G401 (cell line): ENCODE results near the gene PARP4. TPM values are rescaled to one million over a fixed set of nuclear protein-coding genes. Genes with fewer than 3 reads are reported as not detected.
"Not testable (repeated sequence)": the region's sequence is repeated elsewhere in the genome, so short reads cannot be mapped to it uniquely, and the experiment has no call there.

Experiments used
- DNase-seq: peaks from one replicate; pipeline ENCODE4 v3.0.0-alpha.2; 2015; ENCODE audit warnings: low spot score
- in situ Hi-C: cut with HindIII; loops from 2 replicates; pipeline ENCODE4 v1.10.0; 2016; ENCODE audit warnings: low sequenced_read_pairs, mixed read lengths
- total RNA-seq: library from RNA; depleted of rRNA; stranded (reverse); fragments of >200 nt; shearing (Covaris generic); gene quantifications from 2 replicates; pipeline ENCODE4 v1.2.3, GENCODE V29; 2014

The PARP4 gene
- total RNA-seq, 1 experiment from 2014 or later: 19.2 TPM

DNA sequence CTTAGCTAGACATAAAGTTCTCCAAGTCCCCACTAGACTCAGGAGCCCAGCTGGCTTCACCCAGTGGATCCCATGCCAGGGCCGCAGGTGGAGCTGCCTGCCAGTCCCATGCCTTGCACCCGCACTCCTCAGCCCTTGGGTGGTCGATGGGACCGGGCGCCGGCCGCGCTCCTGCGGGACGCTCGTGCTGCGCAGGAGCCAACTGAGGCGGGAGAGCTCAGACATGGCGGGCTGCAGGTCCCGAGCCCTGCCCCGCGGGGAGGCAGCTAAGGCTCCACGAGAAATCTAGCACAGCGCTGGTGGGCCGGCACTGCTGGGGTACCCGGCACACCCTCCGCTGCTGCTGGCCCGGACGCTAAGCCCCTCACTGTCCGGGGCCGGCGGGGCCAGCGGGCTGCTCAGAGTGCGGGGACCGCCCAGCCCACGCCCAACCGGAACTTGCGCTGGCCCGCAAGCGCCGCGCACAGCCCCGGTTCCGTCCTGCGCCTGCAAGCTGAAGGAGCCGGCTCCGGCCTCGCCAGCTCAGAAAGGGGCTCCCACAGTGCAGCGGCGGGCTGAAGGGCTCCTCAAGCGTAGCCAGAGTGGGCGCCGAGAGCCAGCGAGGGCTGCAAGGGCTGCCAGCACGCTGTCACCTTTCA, 5.8 kb downstream of the PARP4 start:
- no peak for DNase-seq
- in situ Hi-C loops: no loop called here

DNA sequence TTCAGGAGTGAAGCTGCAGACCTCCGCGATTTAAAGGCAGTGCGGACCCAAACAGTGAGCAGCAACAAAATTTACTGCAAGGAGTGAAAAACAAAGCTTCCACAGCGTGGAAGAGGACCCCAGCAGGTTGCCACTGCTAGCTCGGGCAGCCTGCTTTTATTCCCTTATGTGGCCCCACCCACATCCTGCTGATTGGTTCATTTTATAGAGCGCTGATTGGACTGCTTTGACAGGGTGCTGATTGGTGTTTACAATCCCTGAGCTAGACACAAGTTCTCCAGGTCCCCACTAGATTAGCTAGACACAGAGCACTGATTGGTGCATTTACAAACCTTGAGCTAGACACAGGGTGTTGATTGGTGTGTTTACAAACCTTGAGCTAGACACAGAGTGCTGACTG, 6.3 kb downstream of the PARP4 start:
- in situ Hi-C loops, DNase-seq: not testable (repeated sequence)

DNA sequence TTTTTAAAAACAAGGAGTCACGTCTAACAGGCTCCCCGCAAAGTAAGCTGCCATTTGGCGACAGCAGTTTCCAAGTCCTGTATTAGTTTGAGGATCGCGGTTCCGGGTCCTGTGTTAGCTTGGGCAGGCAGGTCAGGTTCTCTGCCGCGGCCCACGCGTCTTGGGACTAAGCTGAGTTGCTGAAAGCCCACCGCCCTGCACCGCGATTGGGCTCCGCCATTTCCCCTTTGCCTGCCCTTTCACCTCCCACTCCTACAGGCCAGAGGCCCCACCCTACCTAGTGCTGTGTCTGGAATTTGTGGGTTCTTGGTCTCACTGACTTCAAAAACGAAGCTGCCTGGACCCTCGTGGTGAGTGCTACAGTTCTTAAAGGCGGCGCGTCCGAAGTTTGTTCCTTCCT, 6.8 kb downstream of the PARP4 start:
- no peak for DNase-seq
- in situ Hi-C loops: no loop called here

DNA sequence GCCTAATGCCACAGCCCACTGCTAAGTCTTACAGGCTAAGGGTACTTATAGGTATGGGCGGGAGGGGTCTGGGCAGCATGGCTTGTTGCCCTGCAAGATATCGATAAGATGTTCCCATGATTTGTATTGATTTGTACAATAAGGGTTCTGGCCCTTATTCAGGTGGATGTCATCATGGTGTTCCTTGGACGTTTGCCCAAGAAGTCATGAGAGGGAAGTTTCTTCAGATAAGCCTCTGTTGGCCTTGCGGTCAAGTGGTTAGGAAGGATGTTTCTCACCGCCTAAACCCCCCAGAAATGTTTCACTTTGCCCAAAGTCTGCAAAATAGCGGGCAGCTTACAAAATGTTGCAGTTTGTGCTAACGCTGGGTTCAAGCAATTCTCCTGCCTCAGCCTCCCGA, 7.3 kb downstream of the PARP4 start:
- no peak for DNase-seq
- in situ Hi-C loops: no loop called here

DNA sequence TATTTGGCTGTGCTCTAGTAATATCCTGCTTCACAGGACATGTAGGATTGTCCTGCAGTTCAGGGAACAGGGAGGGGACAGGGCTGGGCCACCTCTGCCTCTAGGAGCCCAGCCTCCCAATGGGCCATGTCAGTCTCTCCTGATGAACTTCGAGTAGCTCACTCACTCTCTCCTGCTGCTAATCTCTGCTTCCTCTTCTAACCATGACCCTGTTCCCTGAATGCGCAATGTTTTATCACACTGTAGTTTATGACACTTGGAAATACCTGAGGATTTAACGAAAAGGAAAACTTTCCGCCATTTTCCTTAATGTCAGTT, 9.2 kb downstream of the PARP4 start:
- in situ Hi-C loops: no loop called here
- no peak for DNase-seq

DNA sequence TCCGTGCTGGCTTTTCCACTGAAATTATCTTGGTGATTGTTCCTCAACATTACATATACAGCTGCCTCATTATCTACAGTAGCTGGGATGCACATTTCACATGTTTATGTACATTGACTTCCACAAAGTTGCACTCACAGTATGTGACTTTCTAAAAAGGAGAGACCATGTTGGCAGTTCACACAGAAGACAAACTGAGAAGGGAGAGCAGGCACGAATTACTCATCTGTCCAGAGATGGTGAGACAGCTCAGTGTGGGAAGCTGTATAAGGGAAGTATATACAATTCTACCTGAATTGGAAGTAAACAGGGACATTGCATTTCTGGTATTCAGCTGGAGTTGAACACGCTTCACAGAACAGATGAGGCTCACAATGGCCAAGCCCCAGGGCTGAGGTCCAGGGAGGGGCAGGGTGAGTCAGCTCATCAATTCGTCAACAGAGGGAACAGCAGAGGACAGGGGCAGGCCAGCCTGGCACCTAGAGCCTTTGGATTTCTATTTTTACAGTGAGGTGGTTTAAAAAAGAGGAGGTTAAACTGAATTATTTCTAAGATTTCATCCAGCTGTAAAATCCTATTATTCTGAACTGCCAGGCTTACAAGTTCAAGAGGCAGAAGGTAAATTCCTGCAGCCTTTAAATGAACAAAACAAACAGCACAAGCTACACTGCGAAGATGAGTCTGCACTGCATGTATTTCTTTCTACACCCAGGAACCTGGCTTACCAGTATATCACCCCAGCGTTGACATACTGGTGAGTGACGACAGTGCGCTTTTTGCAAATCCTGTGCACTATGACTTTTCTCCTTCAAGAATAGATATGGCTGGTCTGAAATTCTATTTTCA, 9.8 kb downstream of the PARP4 start:
- no peak for DNase-seq
- in situ Hi-C loops: no loop called here

DNA sequence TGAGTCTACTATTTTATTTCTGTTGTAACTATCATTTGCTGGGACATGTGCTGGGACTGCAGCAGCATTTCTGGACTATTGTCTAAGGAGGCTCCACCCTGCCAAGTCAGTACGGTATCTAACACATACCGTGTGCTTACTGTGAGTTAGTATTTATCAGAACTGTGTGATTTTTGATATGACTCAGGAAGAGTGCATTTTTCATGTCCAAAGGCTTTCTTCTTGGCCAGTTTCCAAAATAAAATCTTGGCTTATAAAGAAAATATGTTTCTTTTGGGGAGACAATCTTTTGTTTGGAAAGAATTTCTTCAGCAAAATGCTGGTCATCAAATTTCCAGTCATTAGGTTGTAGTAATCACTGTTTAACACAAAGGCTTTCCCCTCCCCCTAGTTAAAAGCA, 11.6 kb downstream of the PARP4 start:
- DNase-seq: no peak
- in situ Hi-C loops: no loop called here

DNA sequence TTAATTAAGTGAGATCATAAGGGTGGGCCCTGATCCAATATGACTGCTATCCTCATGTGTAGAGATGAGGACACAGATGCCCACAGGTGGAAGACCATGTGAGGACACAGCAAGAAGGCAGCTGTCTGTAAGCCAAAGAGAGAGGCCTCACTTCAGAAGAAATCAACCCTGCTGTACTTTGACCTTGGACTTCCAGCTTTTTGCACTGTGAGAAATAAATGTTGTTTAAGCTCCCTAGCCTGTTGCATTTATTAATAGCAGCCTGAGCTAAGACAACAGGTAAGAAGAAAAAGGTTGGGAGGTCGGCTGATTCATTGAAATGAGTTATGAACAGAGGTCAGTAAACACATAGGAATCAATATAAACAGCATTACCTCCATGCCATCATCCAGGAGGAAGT, 14.8 kb downstream of the PARP4 start:
- no peak for DNase-seq
- in situ Hi-C loops: no loop called here

DNA sequence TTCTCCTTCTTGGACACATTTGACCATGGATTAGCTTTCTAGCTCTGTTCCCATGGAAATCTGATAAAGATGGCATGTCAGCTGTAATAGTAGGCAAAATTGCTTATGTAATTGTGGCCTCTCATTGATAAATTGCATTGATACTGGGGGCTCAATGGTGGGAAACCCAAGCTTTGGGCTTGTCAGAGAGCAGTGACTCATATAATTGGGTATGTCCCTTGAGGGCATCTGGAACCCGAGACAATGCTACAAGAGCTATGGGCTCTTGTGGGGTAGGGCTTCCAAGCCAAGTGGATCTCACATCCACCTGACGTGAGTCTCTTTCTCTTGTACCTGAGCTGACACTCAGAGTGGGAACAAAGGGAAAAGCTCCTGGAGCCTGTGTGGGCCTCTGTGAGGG, 16.3 kb downstream of the PARP4 start:
- DNase-seq, in situ Hi-C loops: not testable (repeated sequence)

DNA sequence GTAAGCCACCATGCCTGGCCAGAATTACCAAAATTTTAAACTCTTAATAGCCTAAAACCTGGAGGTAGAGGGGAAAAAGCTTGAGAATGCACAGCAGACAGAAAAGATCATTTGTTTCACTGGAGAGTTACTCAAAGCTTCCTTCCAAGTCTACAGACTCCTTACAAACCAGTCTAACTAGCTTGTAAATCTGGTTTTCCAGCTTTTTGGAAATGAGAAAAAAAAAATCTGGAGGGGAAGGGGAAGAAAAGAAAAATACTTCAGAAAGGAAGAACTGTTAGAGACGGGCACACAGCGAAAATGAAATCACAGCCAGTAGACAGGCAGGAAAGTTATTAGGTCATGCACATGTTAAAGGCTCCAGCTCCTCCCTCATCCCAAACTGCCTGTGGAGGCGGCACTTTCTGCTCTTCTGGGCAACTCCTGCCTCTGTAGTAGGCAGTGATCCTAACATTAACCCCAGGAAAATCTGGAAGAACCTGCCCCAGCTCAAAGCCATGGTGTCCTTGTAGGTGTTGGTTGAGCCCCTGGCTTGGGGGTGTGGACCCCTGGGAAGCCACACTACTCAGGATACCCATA, 17.3 kb downstream of the PARP4 start:
- in situ Hi-C loops: no loop called here
- no peak for DNase-seq

DNA sequence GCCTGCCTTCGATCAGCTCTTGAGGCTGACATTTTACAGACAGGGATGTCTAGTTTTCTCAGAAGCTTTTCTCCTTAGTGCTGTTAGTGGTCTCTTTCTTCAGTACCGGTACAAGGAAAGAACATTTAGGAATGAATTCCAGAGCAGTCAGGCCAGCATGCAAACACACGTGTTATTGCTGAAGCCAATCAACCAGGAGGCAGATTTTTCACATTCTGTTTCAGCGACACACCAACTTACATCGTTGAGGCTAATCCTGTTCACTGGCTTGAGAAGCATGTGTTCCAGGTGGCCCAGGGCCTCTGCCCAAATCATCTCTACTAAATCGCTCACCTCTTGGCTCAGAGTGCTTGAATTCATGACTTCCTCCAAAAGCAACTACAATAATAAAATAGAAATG, 19.2 kb downstream of the PARP4 start:
- no peak for DNase-seq
- in situ Hi-C loops: no loop called here

DNA sequence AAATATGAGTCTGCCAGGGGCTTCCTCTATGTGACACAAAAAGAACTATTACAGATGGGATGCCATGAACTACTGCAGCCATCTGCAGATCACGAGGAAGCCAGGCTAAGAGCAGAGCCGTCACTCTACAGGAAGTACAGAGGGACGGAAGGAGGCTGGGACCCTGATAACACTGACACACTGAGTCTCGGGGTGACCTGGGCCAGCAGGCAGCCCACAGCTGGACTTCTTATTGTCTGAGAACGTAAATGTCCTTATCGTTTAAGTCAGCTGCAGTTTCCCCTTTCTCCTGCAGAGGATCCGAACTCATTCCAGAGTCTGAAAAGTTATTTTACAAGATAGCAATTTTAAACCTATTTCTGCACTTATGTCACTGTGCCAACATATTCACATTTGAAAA, 20.7 kb downstream of the PARP4 start:
- in situ Hi-C loops: no loop called here

DNA sequence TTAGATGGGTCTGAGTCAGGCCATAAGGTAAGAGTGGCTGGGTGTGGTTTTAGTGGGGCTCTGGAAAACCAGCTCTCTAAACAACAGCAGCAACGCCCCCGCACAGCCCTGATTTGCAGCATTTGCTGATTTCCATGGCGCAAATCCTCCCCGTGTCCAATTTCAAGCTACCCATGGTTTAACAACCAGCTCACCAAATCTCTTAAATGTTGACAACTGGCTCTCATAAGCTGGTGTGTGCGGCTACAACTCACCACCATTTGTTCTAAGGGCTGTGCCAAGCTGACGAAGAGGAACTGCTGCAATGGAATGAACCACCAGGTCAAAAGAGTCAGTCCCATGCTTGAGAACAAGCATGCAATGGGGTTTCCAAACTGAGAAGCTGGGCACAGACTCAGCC, 22.9 kb downstream of the PARP4 start:
- in situ Hi-C loops: no loop called here
- no peak for DNase-seq

More for the DNA sequence above, 20.7 kb downstream of the PARP4 start:
- DNase-seq: no peak

DNA sequence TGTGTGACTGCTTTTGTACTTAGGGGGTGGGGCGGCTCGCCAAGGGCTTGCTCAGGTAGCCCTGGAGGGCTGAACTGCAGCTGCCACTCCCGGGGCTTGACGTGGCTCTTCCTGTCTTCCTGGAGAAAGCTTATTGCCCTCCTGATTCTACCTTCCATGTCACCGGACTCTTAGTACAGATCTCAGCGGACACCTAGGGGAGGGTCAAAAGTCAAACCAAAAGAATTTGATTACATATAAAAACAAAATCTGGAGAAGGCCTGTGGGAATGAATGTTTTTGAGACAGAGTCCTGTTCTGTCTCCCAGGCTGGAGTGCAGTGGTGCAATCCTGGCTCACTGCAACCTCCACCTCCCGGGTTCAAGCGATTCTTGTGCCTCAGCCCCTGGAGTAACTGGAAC, 24.5 kb downstream of the PARP4 start:
- in situ Hi-C loops, DNase-seq: not testable (repeated sequence)

DNA sequence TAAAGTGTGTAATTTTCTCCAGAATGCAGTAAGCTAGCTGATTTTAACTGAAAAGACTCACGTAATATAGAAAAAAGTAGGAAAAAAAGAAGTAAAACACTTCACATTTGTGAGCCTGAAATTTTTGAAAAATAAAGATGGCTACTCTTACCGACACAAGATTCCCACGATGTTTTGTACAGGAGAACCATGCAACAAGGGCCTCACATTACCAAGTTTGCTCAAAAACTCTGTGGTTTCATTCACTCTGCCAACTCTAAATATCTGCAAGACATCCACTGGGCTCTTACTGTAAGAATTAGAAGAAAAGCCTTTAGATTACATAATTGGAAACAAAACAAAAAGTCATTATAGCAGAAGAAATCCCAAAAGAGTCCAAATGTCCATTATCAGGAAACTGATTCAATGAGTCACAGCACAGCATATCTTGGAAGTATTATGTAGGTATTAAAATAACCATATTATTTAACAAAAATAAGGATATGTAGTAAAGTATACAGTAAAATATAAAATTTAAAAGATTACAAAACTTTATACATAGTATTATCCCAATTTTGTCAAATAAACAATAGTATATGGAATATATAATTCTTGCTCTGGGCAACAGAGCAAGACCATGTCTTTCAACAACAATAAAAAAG, 26.4 kb downstream of the PARP4 start:
- DNase-seq, in situ Hi-C loops: not testable (repeated sequence)

DNA sequence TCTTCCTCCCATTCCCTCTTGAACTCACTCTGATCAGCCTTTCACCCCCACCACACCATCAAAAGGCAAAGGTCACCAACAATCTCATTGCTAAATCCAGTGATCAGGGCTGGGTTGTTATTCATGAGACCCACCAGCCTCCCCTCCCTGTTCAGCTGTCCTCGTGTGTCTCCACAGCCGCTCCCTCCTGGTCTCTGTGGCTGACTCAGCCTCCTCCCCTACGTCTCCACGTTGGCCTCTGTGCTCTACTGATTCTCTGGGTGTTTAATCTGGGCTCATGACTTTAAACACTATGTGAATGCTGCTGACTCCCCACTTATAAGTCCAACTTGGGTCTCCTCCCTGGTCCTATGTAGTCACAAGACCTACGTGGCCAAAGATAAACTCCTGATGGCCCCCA, 38.9 kb downstream of the PARP4 start:
- DNase-seq: no peak
- in situ Hi-C loops: no loop called here

DNA sequence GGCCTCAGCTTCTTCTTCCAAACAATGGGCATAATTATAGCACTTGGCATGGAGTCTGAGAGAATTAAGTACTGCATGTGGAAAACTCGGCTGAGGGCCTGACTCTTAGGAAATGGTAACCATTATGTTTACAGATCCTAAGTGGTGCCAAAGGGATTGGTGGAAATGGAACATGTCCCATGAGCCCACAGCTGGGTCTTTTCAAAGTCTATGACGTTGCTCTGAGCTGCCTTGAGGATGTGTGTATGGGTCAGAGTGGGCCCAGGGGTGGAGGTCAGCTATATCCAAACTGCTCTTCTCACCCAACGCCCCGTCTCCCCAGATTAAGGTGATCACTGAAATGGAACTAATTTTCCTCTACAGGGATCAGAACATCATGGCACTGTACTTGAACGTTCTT, 40.4 kb downstream of the PARP4 start:
- in situ Hi-C loops, DNase-seq: not testable (repeated sequence)

DNA sequence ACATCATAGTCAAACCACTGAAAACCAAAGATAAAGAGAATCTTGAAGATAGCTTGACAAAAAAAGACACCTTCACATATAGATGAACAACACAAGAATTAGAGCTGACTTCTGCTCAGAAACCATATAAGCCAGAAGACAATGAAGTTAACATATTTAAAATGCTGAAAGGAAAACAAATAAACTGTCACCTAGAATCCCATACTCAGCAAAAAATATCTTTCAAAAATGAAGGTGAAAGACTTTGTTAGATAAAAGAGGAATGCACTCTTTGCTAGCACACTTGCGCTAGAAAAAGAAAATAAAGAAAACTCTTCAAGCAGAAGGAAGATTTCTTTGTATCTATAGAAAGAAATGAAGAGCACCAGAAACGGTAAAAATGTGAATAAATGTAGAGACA, 49.5 kb downstream of the PARP4 start:
- no peak for DNase-seq
- in situ Hi-C loops: no loop called here

DNA sequence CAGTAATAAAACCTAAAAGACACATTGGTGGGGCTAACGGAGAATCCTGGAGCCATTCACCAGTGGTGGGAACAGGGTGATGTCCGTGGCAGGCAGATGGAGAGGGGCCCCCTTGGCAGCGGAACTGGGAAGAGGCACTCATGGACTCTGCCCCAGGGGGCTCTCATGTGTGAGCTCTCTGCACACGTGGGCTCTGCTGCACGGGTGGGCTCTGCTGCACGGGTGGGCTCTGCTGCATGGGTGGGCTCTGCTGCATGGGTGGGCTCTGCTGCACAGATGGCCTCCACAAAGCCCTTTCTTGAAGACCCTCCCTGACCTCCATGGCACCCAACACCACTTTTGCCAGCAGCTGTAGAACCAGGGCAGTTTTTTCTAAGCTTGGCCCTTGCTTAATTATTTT, 52.3 kb downstream of the PARP4 start:
- in situ Hi-C loops: no loop called here
- no peak for DNase-seq

DNA sequence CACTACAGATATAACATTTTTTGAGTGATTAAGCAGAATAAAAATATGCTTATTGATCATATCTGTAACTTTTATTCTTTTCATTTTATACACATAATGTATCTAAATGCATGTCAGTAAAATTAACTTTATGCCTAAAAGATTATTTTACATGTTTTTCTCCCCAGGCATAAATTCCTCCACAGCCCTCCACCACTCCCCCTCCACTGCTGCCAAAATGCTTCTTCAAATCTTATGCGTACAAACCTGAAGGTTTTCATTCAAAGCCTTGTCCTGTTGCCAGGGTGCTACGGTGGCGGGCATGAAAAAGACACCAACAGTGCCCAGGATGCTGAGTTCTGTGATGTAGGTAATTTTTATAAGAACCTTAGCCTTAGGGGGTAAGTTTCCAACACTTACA, 52.9 kb downstream of the PARP4 start:
- no peak for DNase-seq
- in situ Hi-C loops: no loop called here
